Stimulated activated naive CD8-positive, alpha-beta T cell treated with anti-CD3 and anti-CD28 coated beads, Interleukin-15, Interleukin-2, amounts not matched to agents 100 ng/mL and 50 ng/mL, for 24 hours (primary cell): ENCODE data around the gene MLC1.

Source experiments
- H3K27ac Mint-ChIP-seq: one replicate; pipeline ENCODE4 v1.8.0; 2021; ENCODE audit warnings: mild to moderate bottlenecking, mixed read lengths
- H3K27me3 Mint-ChIP-seq: one replicate; pipeline ENCODE4 v1.8.0; 2021; ENCODE audit warnings: mixed read lengths
- H3K36me3 Mint-ChIP-seq: one replicate; pipeline ENCODE4 v1.8.0; 2021; ENCODE audit warnings: low read depth, mixed read lengths
- H3K4me1 Mint-ChIP-seq: one replicate; pipeline ENCODE4 v1.8.0; 2021; ENCODE audit warnings: low read depth, mixed read lengths
- H3K4me3 Mint-ChIP-seq: one replicate; pipeline ENCODE4 v1.8.0; 2021; ENCODE audit warnings: mild to moderate bottlenecking, mixed read lengths
- H3K9me3 Mint-ChIP-seq: one replicate; pipeline ENCODE4 v1.8.0; 2021; ENCODE audit warnings: mixed read lengths

The MLC1 gene

DNA sequence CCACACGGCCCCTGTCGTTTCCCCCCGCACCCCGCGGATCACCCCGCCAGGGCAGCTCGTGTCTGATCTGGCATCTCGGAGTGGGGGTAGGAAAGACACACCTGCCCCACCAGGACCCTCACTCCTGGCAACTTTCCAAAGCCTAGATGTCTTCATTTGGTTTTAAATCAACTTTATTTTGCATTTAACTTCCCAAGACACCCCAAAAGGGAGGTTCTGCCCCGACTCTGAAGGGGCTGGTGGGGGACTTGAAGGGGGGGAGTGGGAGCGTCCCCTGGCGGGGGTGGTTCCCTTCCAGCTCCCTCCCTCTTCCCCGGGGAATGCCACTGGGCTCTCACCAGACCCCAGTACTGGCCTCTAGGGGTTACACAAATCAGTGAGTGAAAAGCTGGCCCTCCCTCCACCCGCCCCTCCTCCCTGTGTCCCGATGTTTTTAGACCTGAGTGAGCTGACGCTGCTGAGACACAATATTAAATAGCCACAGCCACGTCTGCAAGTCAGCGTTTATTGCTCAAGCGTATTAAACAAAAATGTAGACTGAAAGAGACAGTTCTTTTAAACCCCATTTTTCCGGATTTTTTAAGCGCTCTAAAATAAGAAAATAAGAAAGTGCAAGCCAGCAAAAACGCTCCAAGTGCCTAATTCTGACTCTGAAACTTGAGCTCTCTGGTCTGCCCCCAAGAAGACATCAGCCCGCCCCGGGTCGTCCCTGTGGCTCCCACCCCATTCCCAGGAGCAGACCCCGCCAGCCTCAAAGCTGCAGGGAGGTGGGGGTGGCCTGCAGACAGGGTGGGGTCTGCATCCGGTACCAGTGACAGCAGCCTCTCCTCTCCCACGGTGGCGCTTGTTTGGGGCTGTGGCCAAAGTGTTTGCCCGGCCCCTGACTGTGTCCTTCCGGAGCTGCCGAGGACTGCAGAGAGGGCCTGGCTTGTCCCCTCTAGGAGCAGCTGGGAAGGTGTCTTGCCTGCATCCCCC, 26.0 kb downstream of the MLC1 start:
- H3K9me3 Mint-ChIP-seq = no peaks in the 10 kb centered on the region
- no peak overlapping the region for H3K4me3 Mint-ChIP-seq
- no peak overlapping the region for H3K27ac Mint-ChIP-seq
- no peaks in the 10 kb centered on the region for H3K4me1 Mint-ChIP-seq
- H3K27me3 Mint-ChIP-seq = peaks cover 20% of the 10 kb centered on the region
- no peaks in the 10 kb centered on the region for H3K36me3 Mint-ChIP-seq

DNA sequence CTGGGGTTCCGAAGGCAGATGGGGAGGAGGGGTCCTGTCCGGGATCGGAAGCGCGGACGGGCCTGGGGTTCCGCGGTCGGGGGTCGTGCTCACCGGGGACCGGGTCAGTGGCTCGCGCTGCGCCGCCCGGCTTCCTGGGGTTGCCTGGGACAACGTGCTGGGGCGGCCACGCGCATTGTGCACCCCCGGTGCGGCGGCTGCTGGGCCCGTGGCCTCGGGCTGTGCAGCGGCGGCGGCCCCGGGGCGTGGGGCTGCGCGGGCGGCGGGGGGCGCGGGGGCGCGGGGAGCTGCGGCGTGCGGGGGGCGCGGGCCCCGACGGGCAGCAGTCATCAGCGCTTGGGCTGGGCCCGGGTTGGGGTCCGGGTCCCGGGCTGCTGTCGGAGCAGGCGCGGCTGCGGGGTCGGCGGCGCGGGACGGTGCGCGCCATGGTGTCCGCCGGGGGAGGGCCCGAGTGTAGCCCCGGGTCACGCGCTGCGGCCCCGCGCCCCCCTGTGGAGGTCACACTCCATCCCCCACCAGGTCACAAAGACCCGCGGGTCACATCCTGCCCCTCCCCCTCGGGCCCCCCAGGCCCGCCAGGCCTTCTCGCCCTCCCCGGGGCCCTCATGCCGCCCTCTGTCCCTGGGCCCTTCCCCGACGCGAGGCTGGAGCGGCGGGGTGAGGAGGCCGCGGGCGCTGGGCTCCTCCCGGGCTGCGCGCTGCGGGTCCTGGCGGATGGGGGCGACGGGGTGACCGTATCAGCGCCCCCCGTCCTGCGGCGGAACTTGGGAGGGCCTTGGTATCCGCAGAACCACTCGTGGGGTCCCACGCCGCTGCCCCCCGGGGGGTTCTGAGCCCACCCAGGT, 26.9 kb downstream of the MLC1 start, which contains the start of gene TTLL8:
Gene TTLL8, minus strand, starts transcription at position 238 of the 845 bp plus-strand sequence.
- H3K27ac Mint-ChIP-seq = no peak within 1 kb of the TSS
- H3K27me3 Mint-ChIP-seq = peaks cover 20% of the 10 kb centered on the region
- no peaks in the 10 kb centered on the region for H3K36me3 Mint-ChIP-seq
- no peaks in the 10 kb centered on the region for H3K9me3 Mint-ChIP-seq
- H3K4me1 Mint-ChIP-seq = no peaks in the 10 kb centered on the region
- H3K4me3 Mint-ChIP-seq = no peak within 1 kb of the TSS

DNA sequence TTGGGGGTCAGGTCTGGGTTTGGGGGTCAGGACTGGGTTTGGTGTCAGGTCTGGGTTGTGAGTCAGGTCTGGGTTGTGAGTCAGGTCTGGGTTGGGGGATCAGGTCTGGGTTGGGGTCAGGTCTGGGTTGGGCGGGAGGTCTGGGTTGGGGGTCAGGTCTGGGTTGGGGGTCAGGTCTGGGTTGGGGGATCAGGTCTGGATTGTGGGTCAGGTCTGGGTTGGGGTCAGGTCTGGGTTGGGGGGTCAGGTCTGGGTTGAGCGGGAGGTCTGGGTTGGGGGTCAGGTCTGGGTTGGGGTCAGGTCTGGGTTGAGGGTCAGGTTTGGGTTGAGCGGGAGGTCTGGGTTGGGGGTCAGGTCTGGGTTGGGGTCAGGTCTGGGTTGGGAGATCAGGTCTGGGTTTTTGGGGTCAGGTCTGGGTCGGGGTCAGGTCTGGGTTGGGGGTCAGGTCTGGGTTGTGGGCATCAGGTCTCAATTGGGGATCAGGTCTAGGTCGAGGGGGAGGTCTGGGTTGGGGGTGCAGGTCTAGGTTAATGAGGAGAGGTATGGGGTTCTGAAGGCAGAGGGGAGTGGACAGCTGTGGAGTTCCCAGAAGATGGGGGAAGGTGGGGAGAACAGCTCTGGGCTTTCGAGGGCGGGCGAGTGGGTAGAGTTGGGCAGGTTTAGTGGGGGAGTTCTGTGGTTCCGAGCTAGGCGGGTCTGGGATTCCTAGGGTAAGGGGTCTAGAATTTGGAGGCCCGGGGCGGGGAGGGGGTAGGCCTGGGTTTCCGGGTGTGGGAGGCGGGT, 27.8 kb downstream of the MLC1 start:
- Mint-ChIP-seq H3K4me1 (no peaks in the 10 kb centered on the region), H3K27ac (no peak overlapping the region), H3K4me3 (no peak overlapping the region), H3K27me3 (peaks cover 20% of the 10 kb centered on the region), H3K36me3 (no peaks in the 10 kb centered on the region), H3K9me3 (no peaks in the 10 kb centered on the region)

DNA sequence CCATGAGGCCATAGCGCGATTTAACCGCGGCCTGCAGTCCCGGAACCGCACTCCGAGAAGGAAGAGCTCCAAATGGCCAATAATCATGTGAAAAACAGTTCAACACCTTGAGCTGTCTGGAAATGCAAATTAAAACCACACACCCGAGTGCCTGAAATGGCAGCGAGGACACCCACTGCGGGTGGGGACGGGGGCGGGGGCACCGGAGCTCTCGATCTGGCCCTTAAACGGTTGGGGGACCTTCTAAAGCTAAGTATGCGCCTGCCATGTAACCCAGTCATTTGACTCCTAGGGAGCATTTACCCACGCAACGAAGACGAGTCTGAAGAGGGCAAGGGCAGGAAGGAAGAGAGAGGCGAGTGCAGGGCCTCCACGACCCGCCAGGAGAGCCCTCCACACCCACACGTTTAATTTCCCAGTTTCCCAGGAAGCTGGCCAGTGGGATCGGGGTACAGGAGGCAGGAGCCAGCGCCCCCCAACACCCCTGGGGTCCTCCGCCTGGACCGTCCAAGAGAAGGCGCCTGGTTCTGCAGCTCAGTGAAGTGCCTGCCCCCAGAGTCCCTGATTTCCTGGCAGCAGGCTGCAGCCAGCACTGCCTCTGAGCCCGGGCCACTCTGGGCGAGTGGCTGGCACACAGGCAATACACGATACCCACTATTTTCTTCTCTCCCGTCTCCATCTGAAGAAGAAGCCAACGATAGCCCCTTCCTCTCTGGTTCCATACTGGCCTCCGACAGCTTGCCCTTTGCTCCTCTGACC, 28.8 kb downstream of the MLC1 start:
- Mint-ChIP-seq H3K4me3 (no peak overlapping the region), H3K4me1 (no peaks in the 10 kb centered on the region), H3K27ac (no peak overlapping the region), H3K27me3 (peaks cover 20% of the 10 kb centered on the region), H3K9me3 (no peaks in the 10 kb centered on the region), H3K36me3 (no peaks in the 10 kb centered on the region)

DNA sequence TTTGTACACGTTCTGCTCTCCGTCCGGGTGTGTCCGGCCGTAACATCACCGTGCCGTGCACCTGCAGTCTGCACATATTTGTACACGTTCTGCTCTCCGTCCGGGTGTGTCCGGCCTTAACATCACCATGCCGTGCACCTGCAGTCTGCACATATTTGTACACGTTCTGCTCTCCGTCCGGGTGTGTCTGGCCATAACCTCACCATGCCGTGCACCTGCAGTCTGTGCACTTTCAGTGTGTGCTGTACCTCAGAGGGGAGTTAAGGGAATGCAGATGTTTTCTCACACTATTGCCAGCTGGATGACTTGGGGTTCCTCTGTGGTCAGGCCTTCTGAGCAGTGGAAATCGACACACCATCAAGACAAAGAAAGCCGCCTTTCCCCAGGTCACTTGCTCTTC, 31.4 kb downstream of the MLC1 start:
- no peaks in the 10 kb centered on the region for H3K4me1 Mint-ChIP-seq
- peaks cover 14% of the 10 kb centered on the region for H3K27me3 Mint-ChIP-seq
- H3K36me3 Mint-ChIP-seq = no peaks in the 10 kb centered on the region
- no peaks in the 10 kb centered on the region for H3K9me3 Mint-ChIP-seq
- no peak overlapping the region for H3K27ac Mint-ChIP-seq
- no peak overlapping the region for H3K4me3 Mint-ChIP-seq

DNA sequence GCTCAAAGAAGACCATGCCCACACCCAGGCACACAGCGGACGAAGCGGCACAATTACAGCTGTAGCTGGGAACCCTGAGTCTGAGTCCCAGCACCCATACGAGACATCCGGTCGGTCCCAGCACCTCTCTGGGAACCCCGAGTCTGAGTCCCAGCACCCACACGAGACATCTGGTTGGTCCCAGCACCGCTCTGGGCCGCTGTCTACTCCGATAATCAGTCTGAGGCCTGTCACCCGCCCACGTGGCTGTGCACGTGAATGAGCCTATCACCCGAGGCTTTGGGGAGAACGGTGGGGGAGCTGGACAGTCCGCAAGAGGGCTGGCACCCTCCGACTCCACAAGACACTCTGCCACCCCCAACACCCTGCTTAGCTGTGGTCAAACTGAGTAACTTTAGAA, 33.3 kb downstream of the MLC1 start:
- Mint-ChIP-seq H3K4me3 (no peak overlapping the region), H3K9me3 (no peaks in the 10 kb centered on the region), H3K4me1 (no peaks in the 10 kb centered on the region), H3K36me3 (no peaks in the 10 kb centered on the region), H3K27ac (no peak overlapping the region), H3K27me3 (peaks cover 9% of the 10 kb centered on the region)

DNA sequence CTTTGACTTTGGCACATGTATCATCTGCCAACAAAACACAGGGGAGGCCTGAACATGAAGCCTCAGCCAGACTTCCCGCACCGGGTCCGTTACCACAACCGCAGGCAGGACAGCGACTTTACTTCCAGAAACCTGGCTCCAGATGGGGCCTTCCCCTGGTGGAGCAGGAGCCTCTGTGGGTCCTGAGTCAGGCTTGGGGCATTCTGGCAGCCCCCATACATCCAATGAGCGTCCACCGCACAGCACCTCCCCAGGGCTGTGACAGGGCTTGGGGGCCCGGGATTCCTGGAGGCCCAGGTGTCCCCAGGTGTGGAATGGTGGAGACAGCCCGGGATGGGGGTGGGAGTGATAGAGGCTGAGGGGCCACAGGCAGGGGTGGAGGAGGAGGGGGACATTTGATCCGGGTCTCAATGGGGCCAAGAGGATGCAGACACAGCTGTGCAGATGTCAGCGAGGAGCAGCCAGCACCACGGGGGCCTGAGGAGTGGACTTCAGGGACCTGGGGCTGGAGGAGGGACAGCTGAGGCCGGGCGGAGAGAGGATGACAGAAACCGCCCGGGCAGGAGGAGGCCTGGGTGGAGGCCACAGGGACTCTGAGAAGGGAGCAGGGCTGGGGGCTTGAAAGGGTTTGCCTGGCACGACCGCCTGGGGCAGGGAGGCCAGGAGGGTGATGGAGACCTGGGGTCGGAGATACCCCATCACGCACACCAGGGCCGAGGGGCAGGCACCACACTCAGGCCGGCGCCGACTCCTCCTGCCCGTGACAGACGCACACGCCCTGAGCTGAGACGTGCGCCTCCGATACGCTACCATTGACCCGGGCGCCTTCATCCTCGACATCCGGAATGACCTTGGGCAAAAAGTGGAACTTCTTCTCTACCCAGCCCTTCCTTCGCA, 35.7 kb downstream of the MLC1 start:
- Mint-ChIP-seq H3K36me3 (no peaks in the 10 kb centered on the region), H3K4me1 (peaks cover 4% of the 10 kb centered on the region), H3K27me3 (peaks cover 9% of the 10 kb centered on the region), H3K4me3 (no peak overlapping the region), H3K27ac (no peak overlapping the region), H3K9me3 (no peaks in the 10 kb centered on the region)

DNA sequence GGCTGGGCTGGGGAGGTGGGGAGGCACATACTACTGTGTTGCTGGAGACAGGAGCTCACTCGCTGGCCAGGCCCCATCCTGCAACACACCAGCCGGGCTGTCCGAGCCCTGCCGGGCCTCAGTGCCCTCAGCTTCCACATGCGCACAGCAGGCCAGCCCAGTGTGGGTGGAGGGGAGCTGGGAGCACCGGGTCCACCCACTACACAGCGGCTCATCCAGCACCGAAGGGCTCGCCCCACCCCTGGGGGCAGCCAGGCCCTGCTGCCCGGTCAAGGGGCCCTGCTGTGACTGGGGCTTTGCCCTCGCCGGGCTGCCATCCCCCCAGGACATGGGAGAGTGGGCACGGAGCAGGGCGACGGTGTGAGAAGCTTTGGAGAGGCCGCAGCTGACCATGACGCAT, 36.4 kb downstream of the MLC1 start:
- no peaks in the 10 kb centered on the region for H3K36me3 Mint-ChIP-seq
- H3K27ac Mint-ChIP-seq = no peak overlapping the region
- peaks cover 13% of the 10 kb centered on the region for H3K27me3 Mint-ChIP-seq
- H3K9me3 Mint-ChIP-seq = no peaks in the 10 kb centered on the region
- H3K4me1 Mint-ChIP-seq = peaks cover 8% of the 10 kb centered on the region
- H3K4me3 Mint-ChIP-seq = no peak overlapping the region

DNA sequence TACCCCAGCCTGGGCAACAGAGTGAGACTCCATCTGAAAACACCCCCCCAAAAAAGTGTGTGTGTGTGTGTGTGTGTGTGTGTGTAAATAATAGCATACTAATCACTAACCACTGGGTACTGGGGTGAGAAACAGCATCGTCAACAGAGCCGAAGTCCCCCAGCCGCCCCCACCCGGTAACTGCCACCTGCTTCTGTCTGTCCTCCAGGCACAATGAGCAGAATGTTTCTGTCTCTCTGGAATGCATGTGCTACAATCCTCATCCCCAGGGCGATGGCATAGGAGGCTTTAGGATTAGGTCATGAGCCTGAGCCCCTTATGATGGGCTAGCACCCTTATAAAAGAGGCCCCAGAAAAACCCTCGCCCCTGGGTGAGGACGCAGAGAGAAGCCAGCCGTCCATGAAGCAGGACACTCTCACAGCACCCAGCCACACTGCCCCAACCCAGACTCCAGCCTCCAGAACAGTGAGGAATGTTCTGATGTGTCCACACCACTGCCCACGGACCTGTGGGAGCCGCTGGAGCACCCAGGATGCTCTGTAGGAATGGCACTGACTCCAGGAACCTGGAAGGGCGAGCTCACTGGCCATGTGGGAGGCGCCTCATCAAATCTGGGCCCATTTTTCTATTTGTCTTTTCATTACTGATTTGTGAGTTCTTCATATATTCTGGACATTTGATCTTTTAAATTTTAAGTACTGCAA, 37.0 kb downstream of the MLC1 start:
- Mint-ChIP-seq H3K27ac (no peak overlapping the region), H3K9me3 (no peaks in the 10 kb centered on the region), H3K36me3 (no peaks in the 10 kb centered on the region), H3K4me3 (no peak overlapping the region), H3K27me3 (peaks cover 17% of the 10 kb centered on the region), H3K4me1 (peaks cover 8% of the 10 kb centered on the region)

DNA sequence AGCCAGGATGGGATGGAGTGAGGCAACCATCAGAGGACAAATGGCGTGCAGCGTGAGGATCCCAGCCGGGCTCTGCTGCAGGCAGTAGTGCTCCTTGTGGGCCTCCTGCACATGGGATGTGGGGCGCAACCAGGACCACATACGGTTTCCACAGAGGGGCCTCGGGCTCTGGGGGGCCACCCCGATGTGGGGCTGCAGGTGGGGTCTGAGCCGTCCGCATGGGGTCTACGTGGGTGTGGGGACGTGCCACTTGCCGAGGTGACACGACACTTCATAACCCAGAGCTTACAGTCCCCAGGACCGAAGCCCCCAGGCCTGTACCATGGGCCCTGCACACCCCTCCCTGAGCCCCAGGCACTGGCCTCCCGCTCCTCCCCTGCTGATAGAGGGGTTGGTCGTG, 37.9 kb downstream of the MLC1 start:
- no peak overlapping the region for H3K27ac Mint-ChIP-seq
- H3K27me3 Mint-ChIP-seq = peaks cover 22% of the 10 kb centered on the region

DNA sequence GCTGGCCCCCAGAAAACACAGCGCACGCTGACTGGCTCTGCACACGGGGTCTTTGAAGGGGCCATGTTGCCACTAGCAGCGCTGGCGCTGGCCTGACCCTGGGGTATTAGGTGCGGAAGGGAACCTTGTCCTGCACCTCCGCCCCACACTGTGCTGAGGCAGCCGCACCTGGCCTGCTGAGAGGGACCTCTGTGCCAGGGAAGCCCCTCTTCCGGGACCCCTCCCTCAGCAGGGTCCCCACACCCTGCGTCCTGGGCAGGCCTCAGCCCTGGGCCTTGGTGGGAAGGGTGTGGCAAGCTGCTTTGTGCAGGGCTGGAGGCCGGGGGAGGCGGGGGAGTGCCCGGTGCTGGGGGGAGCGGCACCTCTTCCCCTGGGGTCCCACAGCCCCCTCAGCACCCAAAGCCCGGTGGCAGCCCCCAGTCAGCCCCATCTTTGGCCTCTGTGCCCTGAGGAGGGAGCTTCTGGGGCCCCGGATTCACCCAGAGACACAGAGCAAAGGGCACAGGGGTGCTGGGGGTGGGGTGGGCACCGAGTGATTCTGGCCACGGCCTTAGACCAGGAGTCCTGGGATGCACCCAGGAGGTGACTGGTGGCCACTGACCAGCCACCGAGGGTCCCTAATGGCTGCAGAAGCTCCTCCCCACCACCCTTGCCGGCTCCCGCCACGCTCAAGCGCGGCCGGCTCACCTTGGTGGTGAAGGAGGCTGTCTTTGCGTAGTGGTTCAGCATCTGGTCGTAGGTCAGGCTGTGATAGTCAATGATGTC, 38.6 kb downstream of the MLC1 start:
- H3K4me1 Mint-ChIP-seq = peaks cover 8% of the 10 kb centered on the region
- peaks cover 22% of the 10 kb centered on the region for H3K27me3 Mint-ChIP-seq
- no peaks in the 10 kb centered on the region for H3K36me3 Mint-ChIP-seq
- no peak overlapping the region for H3K27ac Mint-ChIP-seq
- no peak overlapping the region for H3K4me3 Mint-ChIP-seq
- H3K9me3 Mint-ChIP-seq = no peaks in the 10 kb centered on the region

More for the DNA sequence above, 37.9 kb downstream of the MLC1 start:
- Mint-ChIP-seq H3K36me3 (no peaks in the 10 kb centered on the region), H3K9me3 (no peaks in the 10 kb centered on the region), H3K4me3 (no peak overlapping the region), H3K4me1 (peaks cover 8% of the 10 kb centered on the region)

DNA sequence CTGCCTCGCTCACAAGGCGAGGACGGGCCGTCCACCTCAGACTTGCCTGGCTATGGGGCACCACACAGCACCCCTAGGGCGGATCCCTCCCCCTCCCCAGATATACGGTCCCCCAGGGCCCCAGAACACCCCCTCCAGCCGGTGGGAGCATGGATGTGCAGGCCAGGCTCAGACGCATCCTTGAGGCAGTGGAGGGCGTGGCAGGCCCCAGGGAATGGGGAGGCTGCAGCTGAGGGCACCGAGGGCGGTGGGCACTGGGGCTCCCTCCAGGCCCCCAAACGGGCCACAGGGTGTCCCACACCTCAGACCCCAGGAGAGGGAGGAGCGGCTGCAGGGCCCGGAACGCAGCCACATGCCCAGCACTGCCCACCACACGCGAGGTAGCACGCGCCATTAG, 39.2 kb downstream of the MLC1 start:
- H3K4me1 Mint-ChIP-seq = peaks cover 8% of the 10 kb centered on the region
- peaks cover 20% of the 10 kb centered on the region for H3K27me3 Mint-ChIP-seq
- H3K36me3 Mint-ChIP-seq = no peaks in the 10 kb centered on the region
- no peak overlapping the region for H3K27ac Mint-ChIP-seq
- no peaks in the 10 kb centered on the region for H3K9me3 Mint-ChIP-seq
- H3K4me3 Mint-ChIP-seq = no peak overlapping the region
